Measurements from ENCODE around the gene ZCCHC7.
"Not testable (repeated sequence)": the region's sequence is repeated elsewhere in the genome, so short reads cannot be mapped to it uniquely, and the experiment has no call there.

Gene ZCCHC7

DNA sequence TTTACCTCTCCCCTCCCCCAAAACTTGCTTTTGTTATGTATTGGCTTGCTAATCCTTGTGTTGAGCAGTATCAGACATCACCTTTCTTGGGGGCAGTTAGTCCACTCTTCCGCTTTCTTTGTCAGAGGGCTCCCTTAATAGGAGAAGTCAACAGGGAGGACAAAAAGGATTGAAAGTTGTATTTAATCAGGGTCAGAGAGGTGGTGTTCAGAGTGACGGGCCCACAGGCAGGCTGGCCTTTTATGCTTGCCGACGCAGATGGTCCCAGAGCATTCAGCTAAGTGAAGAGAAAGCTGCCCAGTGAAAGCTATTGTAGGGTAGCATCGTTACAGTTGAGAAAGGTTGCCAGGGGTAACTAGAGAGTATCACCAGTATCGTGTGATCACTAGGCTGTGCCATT, 131.1 kb downstream of the ZCCHC7 start:
- no peak for DNase-seq (ENCODE audit: low read depth in 2 of 2)

DNA sequence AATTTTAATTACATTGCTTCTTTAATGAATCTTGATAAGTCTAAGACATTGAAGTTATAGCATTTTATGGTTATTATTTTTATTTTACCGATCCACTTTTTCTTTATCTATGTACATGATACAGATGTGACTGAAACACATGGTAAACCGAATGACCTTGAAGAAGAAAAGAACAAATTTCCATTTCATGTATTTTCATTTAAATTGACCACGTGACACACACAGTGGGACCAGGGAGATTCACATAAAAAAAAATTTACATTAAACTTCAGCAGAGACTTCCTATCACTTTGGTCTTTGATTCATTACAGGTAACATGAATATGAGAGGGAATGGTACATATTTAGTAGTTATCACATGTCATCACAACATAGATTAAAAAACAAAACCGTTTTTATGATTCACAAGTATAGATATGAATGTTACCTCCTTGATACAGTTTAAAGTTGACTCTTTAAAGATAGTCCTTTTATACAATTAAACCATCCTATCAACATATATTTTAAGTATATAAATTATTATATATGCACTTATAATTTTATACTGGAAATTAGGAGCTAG, 133.1 kb downstream of the ZCCHC7 start:
- no peak for DNase-seq (ENCODE audit: low read depth in 2 of 2)

DNA sequence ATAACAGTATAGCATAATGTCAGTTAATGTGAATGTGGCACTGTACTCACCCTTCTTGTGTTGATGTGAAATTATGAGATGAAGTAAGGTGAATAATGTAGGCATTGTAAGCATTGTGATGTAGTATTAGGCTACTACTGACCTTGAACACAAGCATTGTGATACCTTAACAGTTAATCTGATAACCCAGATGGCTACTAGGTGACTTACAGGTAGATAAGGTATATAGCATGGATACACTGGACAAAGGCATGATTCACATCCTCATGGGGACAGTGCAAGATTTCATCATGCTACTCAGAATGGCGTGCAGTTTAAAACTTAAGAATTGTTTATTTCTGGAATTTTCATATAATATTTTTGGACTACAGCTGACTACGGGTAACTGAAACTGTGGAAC, 134.8 kb downstream of the ZCCHC7 start:
- DNase-seq (ENCODE audit: low read depth in 2 of 2) = no peak

DNA sequence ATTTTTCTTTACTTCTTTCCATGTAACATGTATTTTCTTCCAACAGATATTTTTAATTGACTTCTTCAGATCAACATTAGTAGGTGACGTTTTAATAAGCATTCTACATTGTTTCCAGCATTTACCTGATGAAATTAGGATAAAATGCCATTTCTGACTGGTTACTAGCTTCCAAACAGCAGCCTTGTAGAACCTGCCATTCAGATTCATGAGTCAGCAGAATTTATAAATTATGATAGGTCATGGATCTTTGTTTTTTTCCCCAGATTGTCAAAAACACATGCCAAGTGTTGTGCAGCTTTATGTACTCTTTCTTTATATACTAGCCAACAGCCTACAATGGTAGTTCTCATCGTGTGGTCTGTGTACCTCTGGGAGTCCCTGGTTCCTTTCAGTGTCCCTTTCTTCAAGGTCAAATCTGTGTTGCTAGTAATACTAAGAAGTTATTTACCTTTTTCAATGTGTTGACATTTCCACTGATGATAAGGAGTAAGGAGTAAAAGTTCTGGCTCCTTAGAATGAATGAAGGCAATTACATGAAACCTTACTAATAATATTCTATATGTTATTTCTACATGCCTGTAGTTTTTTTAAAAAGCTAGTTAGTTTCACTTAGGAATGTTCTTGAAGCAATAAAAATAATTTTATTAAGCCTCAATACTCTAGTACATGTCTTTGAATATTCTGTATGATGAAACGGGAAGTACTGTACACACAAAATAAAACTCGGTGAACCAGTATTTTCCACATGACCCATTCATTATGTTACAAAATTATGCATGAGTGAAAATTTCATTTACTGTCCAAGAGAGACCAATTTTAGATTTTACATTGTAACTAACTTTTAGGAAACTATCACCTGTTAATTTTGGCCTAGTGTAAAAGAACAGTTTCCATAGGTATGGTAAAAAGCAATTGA, 135.8 kb downstream of the ZCCHC7 start:
- no peak for DNase-seq (ENCODE audit: low read depth in 2 of 2)

DNA sequence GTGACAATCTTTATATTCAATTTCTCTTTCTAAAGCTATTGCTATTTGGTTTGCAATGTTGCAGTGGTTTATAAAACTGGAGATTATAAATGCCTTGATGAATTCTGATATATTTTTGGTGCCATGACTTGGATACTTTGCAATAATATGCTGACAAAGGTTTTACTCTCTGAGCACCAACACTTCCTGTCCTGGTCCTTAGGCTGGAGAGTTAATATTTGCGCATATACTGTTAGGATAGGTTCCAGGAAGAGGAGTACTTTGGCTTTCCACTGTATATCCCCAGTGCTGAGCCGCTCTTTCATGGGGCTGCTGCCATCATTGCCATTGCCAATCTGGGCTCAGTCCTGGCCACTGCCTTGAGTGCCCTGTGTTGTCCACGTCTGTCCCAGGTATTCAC, 139.6 kb downstream of the ZCCHC7 start:
- no peak for DNase-seq (ENCODE audit: low read depth in 2 of 2)

DNA sequence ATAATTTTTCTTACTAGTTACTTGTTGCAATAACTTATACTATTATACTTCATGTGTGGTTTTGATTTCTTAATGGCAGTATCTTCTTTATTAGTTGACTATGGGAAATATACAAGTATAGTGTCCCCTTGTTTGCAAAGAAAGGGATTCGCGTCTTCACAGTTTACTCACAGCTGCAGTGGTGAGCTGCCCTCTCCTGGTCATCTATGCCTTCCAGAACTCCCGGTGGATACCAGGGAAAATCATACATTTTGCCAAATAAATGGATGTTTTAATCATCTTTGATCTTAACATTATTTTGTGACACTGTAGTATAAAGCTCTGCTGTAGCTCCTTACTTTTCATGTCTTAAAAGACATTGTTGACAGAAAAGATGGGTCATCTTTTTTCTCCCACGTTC, 142.0 kb downstream of the ZCCHC7 start:
- DNase-seq (ENCODE audit: low read depth in 2 of 2) = no peak

DNA sequence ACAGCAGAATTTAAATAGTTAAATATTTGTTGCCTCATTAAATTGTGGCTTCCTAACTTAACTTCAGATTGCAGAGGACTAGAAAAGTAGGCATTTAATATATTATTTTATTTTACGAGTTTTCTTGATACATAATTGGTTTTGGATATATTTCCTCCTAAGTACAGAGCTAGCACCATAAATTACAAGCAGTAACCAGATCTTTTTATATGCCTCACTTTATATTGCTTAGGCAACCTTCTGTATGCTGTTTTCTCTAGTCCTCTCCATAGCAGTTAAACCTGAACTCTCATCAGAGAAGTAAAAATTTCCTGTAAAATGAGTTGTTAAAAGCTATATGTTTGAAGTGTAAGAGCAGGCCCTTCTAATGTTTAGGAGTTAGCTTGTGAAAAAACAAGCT, 144.2 kb downstream of the ZCCHC7 start:
- DNase-seq (ENCODE audit: low read depth in 2 of 2) = no peak

DNA sequence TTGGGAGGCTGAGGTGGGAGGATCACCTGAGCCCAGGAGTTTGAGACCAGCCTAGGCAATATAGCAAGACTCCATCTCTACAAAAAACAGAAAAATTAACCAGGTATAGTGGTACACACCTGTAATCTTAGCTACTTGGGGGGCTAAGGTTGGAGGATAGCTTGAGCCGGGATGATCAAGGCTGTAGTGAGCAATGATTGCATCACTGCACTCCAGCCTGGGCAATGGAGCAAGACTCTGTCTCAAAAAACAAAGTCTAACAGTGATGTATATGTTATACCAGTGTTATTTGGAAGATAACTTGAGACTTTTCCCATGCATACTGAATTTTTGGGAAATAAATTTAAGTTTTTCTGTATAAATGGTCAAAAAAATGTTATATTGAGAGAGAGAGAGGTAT, 146.3 kb downstream of the ZCCHC7 start:
- DNase-seq (ENCODE audit: low read depth in 2 of 2) = no peak

DNA sequence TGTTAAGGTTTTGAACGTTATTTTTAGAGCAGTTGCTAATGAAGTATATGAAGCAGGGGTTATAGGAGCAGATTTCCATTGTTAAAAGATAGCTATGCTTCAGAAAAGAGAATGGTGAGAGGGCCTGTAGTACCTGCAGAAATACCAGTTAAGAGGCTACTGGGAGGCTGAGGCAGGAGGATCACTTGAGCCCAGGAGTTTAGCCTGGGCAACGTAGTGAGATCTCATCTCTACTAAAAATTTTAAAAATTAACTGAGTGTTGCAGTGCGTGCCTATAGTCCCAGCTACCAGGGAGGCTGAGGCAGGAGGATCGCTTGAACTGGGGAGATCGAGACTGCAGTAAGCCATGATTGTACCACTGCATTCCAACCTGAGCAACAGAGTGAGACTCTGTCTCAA, 148.8 kb downstream of the ZCCHC7 start:
- no peak for DNase-seq (ENCODE audit: low read depth in 2 of 2)

DNA sequence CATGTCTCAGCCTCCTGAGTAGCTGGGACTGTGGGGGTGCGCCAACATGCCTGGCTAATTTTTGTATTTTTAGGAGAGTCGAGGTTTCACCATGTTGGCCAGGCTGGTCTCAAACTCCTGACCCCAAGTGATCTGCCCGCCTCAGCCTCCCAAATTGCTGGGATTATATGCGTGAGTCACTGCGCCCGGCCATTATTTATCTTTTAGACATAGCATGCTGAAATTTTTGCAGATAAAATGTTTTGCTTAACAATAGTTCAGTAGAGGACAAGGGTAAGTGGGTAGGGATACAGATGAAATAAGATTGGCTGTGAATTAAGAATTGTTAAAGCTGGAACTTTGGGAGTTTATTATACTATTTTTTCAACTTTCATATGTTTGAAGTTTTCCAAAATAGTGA, 151.3 kb downstream of the ZCCHC7 start:
- DNase-seq (ENCODE audit: low read depth in 2 of 2) = no peak

DNA sequence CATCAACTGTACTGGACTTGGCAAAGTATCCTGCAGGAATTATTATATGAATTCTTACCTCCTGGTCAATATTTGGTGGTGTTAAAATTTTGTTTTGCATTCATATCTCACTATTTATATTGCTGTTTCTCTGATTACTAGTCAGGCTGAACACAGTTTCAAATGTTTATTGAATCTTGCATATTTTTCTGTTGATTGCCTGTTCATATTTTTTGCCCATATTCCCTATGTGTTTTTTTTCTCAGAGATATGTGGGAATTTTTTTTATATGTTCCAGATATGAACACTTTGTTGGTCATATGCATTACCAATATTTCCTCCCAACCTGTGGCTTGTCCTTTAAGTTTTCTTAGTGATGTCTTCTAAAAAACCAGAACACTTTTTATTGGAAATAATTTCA, 153.2 kb downstream of the ZCCHC7 start:
- no peak for DNase-seq (ENCODE audit: low read depth in 2 of 2)

DNA sequence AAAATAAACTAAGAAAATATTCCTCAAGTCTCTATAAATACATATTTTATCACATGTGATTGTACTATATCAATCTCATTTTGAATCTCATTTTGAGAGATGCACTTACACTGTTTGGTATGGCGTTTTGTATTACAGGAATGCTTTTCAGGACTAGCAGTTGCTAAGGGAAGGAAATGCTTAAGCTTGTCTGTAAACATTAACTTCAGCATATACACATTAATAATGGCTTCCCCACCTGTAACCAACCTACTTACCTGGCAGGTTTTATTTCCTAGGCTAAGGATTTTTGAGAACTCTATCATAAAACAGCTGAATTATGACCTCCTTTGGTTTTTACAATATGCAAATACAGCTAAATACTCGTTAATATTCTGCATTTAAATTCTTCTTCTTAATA, 161.2 kb downstream of the ZCCHC7 start:
- no peak for DNase-seq (ENCODE audit: low read depth in 2 of 2)

DNA sequence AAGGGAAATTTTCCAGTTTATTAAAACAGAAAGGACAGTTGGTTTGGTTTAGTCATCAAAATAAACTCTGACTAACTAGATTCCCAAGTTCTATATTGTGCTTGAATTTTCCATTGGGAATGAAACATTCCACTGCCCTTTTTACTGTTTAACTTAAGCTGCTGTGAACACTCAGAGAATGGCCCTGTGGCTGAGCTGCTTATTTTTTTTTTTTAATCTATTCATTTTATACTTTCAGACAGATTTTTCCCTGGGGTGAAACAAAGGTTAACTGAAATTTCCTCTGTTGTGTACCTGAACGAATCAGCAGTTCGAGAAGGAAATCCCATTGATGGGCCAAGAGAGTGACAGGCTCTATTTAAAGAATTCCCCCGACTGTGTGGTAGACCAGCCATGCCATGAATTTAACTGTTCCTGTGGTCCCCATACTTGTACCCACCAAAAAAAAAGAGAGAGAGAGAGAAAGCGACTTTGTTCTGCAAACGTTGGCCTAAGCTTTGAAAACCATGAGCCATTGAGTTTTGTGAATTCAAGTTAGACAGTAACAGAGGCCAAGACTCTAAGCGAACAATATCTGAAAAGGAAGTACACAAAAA, 163.5 kb downstream of the ZCCHC7 start:
- no peak for DNase-seq (ENCODE audit: low read depth in 2 of 2)

DNA sequence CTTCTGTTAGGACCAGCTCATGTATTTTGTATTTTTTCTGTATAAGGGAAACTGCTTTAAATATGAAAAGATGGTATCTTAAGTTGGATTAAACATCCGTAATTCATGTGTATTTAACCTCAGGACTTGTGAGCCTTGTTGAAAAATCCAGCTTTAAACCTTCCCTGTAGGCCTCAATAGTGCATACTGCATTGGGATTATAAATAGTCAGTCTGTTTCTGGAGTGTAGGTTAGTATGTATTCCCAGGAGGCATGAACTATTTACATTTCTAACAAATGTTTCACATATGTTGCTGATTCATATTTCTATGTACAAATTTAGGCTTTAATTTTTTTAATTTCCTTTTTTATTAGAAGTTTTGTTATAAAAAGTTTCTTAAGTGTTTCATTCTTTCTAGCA, 164.3 kb downstream of the ZCCHC7 start:
- no peak for DNase-seq (ENCODE audit: low read depth in 2 of 2)

DNA sequence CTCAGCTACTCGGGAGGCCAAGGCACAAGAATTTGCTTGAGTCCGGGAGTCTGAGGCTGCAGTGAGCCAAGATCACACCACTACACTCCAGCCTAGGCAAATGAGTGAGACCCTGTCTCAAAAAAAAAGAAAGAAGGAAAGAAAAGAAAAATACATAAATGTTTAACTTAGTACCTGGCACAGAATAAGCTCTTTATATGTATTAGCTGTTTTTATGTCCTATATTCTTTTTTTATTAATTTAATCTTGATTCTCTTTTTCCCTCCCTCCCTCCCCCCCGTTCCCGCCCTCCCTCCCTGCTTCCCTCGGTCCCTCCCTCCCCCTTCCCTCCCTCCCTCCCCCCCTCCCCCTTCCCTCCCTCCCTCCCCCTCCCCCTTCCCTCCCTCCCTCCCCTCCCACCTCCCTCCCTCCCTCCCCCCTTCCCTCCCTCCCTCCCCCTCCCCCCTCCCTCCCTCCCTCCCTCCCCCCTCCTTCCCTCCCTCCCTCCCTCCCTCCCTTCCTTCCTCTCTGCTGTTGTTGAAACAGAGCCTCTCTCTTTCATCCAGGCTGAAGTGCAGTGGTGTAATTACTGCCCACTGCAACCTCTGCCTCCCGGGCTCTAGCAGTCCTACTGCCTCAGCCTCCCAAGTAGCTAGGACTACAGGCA, 166.3 kb downstream of the ZCCHC7 start:
- no peak for DNase-seq (ENCODE audit: low read depth in 2 of 2)

DNA sequence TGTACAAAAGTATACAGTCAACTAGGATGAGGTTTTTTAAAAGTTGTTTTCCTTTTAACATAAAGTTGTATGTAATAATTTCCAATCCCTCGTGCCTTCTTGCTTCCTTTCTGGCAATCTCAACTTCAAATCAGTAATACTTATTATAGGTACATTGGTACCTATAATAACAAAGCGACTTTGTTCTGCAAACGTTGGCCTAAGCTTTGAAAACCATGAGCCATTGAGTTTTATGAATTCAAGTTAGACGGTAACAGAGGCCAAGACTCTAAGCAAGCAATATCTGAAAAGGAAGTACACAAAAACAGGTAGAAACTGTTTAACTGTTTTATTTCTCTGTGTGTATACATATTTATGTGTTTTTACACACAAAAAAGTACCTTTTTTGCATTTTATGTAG, 166.9 kb downstream of the ZCCHC7 start:
- no peak for DNase-seq (ENCODE audit: low read depth in 2 of 2)

DNA sequence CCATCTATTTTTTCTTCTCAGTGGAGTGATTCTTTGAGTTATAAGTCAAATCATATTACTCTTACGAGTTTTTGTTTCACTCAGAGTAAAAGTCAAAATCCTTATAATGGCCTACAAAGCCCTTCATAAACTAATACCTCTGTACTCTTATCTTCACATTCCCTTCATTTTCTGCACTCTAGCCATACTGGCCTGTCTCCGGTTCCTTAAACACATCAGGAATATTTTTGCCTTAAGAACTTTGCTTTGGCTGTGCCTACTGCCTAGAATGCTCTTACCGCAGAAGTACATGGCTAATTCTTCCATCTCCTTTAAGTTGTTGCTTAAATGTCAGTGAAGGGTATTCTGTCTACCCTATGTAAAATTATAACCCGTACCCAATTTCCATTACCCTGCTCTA, 169.3 kb downstream of the ZCCHC7 start:
- no peak for DNase-seq (ENCODE audit: low read depth in 2 of 2)

DNA sequence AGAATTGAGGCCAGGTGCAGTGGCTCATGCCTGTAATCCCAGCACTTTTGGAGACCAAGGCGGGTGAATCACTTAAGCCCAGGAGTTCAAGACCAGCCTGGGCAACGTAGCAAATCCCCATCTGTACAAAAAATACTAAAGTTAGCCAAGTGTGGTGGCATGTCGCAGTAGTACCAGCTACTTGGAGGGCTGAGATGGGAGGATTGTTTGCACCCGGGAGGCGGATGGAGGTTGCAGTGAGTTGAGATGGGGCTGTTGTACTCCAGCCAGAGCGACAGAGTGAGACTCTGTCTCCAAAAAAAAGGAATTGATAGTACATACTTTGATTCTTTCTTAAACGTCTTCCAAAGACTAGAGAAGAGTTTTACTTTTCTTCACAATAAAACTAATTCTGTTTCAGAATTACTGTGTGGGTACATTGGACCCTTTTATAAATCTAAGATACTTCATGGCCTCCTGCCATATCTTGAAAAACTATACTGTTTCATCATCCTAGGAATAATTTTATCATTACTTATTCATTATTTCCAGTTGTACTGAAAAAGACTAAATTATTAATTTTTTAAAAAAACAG, 170.1 kb downstream of the ZCCHC7 start:
- no peak for DNase-seq (ENCODE audit: low read depth in 2 of 2)

DNA sequence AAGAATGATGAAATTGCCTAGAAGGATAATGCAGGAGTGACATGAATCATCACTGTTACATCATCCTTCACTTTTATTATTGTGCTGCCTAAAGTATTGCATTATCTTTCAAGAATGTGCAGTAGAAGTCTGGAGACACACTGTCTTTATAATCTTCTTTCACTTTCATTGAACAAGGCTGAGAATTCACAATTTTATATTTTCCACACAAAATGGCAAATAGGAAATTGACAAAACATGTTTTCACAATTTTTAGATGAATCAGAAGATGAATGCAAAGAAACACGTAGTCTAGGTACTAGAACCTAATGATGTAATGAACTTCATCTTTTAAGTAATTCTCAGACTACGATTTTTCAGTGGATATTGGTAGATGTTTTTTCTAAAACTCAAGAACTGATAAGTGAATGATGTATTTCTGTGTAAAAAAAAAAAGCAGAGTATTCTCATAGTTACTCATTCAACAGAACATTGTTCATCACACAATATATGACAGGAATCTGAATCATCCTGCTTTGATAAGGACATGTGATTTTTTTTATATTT, 170.6 kb downstream of the ZCCHC7 start:
- no peak for DNase-seq (ENCODE audit: low read depth in 2 of 2)

DNA sequence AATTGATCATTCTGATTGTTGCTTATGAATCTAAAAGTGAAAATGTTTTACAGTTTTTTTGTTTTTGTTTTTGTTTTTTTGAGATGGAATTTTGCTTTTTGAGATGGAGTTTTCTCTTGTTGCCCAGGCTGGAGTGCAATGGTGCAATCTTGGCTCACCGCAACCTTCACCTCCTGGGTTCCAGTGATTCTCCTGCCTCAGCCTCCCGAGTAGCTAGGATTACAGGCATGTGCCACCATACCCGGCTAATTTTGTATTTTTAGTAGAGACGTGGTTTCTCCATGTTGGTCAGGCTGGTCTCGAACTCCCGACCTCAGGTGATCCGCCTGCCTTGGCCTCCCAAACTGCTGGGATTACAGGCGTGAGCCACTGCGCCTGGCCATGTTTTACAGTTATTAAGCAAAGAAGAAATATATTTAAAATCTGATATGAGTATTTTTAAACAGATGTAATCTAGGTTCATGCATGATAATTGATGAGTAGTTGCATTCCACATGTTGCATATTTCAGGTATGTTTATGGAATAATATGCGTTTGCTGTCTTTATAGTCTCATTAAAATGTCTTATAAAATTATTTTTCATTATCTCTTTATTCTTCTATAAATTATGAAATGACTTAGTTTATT, 171.4 kb downstream of the ZCCHC7 start:
- not testable (repeated sequence) for DNase-seq (ENCODE audit: low read depth in 2 of 2)

DNA sequence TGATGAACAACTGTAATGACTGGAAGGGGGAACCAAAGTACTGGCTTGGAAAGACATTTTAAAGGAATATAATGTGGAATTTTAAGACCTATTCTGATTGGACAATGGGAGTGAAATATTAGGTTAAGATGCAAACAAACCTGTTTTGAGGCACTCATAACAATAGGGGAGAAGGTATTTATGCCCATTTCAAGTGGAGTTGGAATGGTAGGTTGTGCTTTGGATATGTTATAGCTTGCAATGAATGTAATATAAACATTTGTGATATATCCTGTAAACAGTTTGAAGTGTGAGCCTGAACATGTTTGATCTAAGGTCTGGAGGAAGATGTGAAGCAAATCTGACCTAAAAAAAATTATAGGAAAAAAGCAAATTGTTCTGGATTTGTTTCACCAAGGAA, 172.5 kb downstream of the ZCCHC7 start:
- DNase-seq (ENCODE audit: low read depth in 2 of 2) = no peak

All from stimulated activated CD4-positive, alpha-beta T cell treated with anti-CD3 and anti-CD28 coated beads, Interleukin-1b, Interleukin-23, amount 100 ng/mL, for 4 hours (primary cell).